A673 (cell line): ENCODE measurements around the gene VPS26B. TPM values are rescaled to one million over a fixed set of nuclear protein-coding genes. Genes with fewer than 3 reads are reported as not detected.
"Not testable (repeated sequence)": the region's sequence is repeated elsewhere in the genome, so short reads cannot be mapped to it uniquely, and the experiment has no call there.

ENCODE experiments used
- BruUV-seq: library from RNA; stranded (reverse); fragments of 400-500 nt; replicated peaks from 2 replicates; lab custom pipeline; 2021; lab: Mats Ljungman, UMichigan
- CTCF ChIA-PET: fragments of 300-600 bp; sonication (Branson Sonifier 250); formaldehyde crosslinking; loops from one replicate; lab custom pipeline; 2022; ENCODE audit warnings: antibody characterized with exemption; lab: Charles Lee
- POLR2A ChIA-PET: fragments of 300-600 bp; sonication (Branson Sonifier 250); formaldehyde crosslinking; loops from one replicate; lab custom pipeline; 2022; ENCODE audit warnings: antibody characterized with exemption; ENCODE audit not compliant: low non-redundant PET; lab: Charles Lee
- DNase-seq: peaks from one replicate; pipeline ENCODE4 v3.0.0-alpha.2; 2015; ENCODE audit warnings: low spot score
- H3K27ac ChIP-seq: fragments of 200-600 bp; sonication (generic); 2 replicates; pipeline ENCODE4 v1.5.1; 2016; ENCODE audit warnings: mixed run types, low read depth, mild to moderate bottlenecking, mixed read lengths, antibody characterized with exemption, low read length; ENCODE audit not compliant: poor library complexity, severe bottlenecking
- H3K27me3 ChIP-seq: fragments of 200-600 bp; sonication (generic); replicated peaks from 2 replicates; pipeline ENCODE4 v1.6.1; 2017; ENCODE audit warnings: mixed run types, low read depth, mild to moderate bottlenecking, mixed read lengths, antibody characterized with exemption, low read length; ENCODE audit not compliant: insufficient read depth, poor library complexity
- H3K36me3 ChIP-seq: fragments of 200-600 bp; sonication (generic); 2 replicates; pipeline ENCODE4 v1.6.1; 2016; ENCODE audit warnings: mixed run types, mild to moderate bottlenecking, mixed read lengths, antibody characterized with exemption, low read length; ENCODE audit not compliant: insufficient read depth, poor library complexity, severe bottlenecking
- H3K4me1 ChIP-seq: fragments of 200-600 bp; sonication (generic); 2 replicates; pipeline ENCODE4 v1.6.1; 2017; ENCODE audit warnings: mixed run types, mild to moderate bottlenecking, mixed read lengths, antibody characterized with exemption, low read length; ENCODE audit not compliant: insufficient read depth, poor library complexity, severe bottlenecking
- H3K4me3 ChIP-seq: fragments of 200-600 bp; sonication (generic); 2 replicates; pipeline ENCODE4 v1.5.1; 2016; ENCODE audit warnings: low read depth, mixed run types, mild to moderate bottlenecking, mixed read lengths, low read length; ENCODE audit not compliant: poor library complexity, severe bottlenecking
- H3K9me3 ChIP-seq: fragments of 200-600 bp; sonication (generic); 2 replicates; pipeline ENCODE4 v1.6.1; 2016; ENCODE audit warnings: mixed run types, low read depth, mild to moderate bottlenecking, mixed read lengths, antibody characterized with exemption, low read length; ENCODE audit not compliant: poor library complexity, severe bottlenecking
- CTCF ChIP-seq: fragments of 300-800, 200-600 bp; sonication (generic); conservative IDR thresholded peaks from 2 replicates; pipeline ENCODE4 v1.5.1; 2017; ENCODE audit warnings: low read depth, mild to moderate bottlenecking, antibody characterized with exemption, low read length, moderate library complexity, mixed read lengths
- EZH2 ChIP-seq: fragments of 200-600 bp; sonication (generic); IDR thresholded peaks from 2 replicates; pipeline ENCODE4 v1.6.1; 2017; ENCODE audit warnings: borderline replicate concordance, low read depth, mild to moderate bottlenecking, mixed read lengths, antibody characterized with exemption, low read length; ENCODE audit not compliant: poor library complexity, severe bottlenecking
- intact Hi-C: fragments of 100-400 bp; cut with micrococcal nuclease; formaldehyde crosslinking; loops from one replicate; pipeline ENCODE4 v1.10.0; 2022; ENCODE audit not compliant: unreplicated experiment
- total RNA-seq: library from RNA; stranded (reverse); gene quantifications from 2 replicates; pipeline ENCODE4 v1.2.3, GENCODE V29; 2021

VPS26B gene
- total RNA-seq, 1 experiment from 2014 or later, result 51.3 TPM

GRCh38 chr11:134278356-134278755 lies 53.9 kb downstream of the VPS26B start:
- H3K9me3 ChIP-seq, result no peaks in the 10 kb centered on the region
- intact Hi-C loops, result no loop called here
- TF ChIP-seq CTCF, result no peak
- no peak for TF ChIP-seq EZH2
- H3K4me1 ChIP-seq, result no peaks in the 10 kb centered on the region
- ChIA-PET CTCF (no interaction called here), POLR2A (no interaction called here)
- no peaks in the 10 kb centered on the region for H3K36me3 ChIP-seq
- H3K4me3 ChIP-seq, result no peak overlapping the region
- BruUV-seq, result no TSS peak
- DNase-seq, result no peak
- peaks cover 78% of the 10 kb centered on the region for H3K27me3 ChIP-seq
- no peak overlapping the region for H3K27ac ChIP-seq

GRCh38 chr11:134281635-134282034 lies 57.2 kb downstream of the VPS26B start:
- CTCF ChIA-PET, BruUV-seq, POLR2A ChIA-PET, H3K9me3 ChIP-seq, H3K4me1 ChIP-seq, DNase-seq, H3K27ac ChIP-seq, H3K4me3 ChIP-seq, H3K36me3 ChIP-seq: not testable (repeated sequence)
- intact Hi-C loops, result loop anchor here (1.0 kb wide), 1 partner anchor 63 kb away; no protein-coding TSS in a partner anchor
- H3K27me3 ChIP-seq, result peaks cover 45% of the 10 kb centered on the region

GRCh38 chr11:134282121-134283045 lies 57.9 kb downstream of the VPS26B start:
- TF ChIP-seq CTCF, result no peak
- no peak for TF ChIP-seq EZH2
- intact Hi-C loops, result no loop called here
- Histone ChIP-seq H3K27me3 (peaks cover 38% of the 10 kb centered on the region), H3K4me3 (no peak overlapping the region), H3K4me1 (no peaks in the 10 kb centered on the region), H3K27ac (no peak overlapping the region), H3K9me3 (no peaks in the 10 kb centered on the region), H3K36me3 (no peaks in the 10 kb centered on the region)
- no peak for DNase-seq
- CTCF ChIA-PET, result no interaction called here
- POLR2A ChIA-PET, result no interaction called here
- no TSS peak for BruUV-seq
